Uterus (tissue), 4 donors: ENCODE measurements around the gene TANC1. TPM values are rescaled to one million over a fixed set of nuclear protein-coding genes. Genes with fewer than 3 reads are reported as not detected.
A peak's percentile ranks its signal among the peaks of the same experiment; 100 is the strongest.

Experiments
- DNase-seq, 2 donors: peaks; one replicate each; pipeline ENCODE4 v3.0.0-alpha.2; 2019 to 2020
- H3K27ac ChIP-seq, 2 donors: fragments of 200-600 bp; sonication (generic); 1 replicate in 1 of 2; 2 replicates in 1 of 2; pipeline ENCODE4 v1.5.1; 2016 to 2018
- H3K27me3 ChIP-seq, 2 donors: fragments of 200-600 bp; sonication (generic); one replicate each; pipeline ENCODE4 v1.5.1; 2018 to 2019; ENCODE audit warnings: control low read depth in 1 of 2
- H3K36me3 ChIP-seq, 2 donors: fragments of 200-600 bp; sonication (generic); one replicate each; pipeline ENCODE4 v1.5.1; 2019; ENCODE audit warnings: control low read depth in 1 of 2
- H3K4me1 ChIP-seq, 2 donors: fragments of 200-600 bp; sonication (generic); one replicate each; pipeline ENCODE4 v1.5.1; 2018 to 2019; ENCODE audit warnings: control low read depth in 1 of 2
- H3K4me3 ChIP-seq, 2 donors: fragments of 200-600 bp; sonication (generic); 1 replicate in 1 of 2; 2 replicates in 1 of 2; pipeline ENCODE4 v1.5.1; 2018 to 2019; ENCODE audit warnings: mild to moderate bottlenecking in 1 of 2
- H3K9me3 ChIP-seq, 2 donors: fragments of 200-600 bp; sonication (generic); one replicate each; pipeline ENCODE4 v1.5.1; 2019; ENCODE audit warnings: control low read depth in 1 of 2
- CTCF ChIP-seq, 4 experiments: fragments of 200-600 bp in 2 of 4; fragments of 450-650 bp in 2 of 4; sonication (generic) in 2 of 4; IDR thresholded peaks; one replicate each; pipeline ENCODE4 v1.5.1; 2016 to 2019; ENCODE audit warnings: antibody characterized with exemption in 4 of 4, mild to moderate bottlenecking in 2 of 4, moderate library complexity in 1 of 4
- POLR2A ChIP-seq, 2 donors: fragments of 450-650 bp; IDR thresholded peaks; one replicate each; pipeline ENCODE4 v1.6.1; 2016; ENCODE audit warnings: antibody characterized with exemption in 2 of 2, mild to moderate bottlenecking in 1 of 2, moderate library complexity in 1 of 2
- intact Hi-C: fragments of 100-400 bp; cut with DNase I; formaldehyde crosslinking; loops from one replicate; pipeline ENCODE4 v1.15.1; 2023; ENCODE audit warnings: low total_unique reads
- total RNA-seq, 4 donors: library from RNA; depleted of rRNA in 3 of 4; stranded (reverse); fragments of >200 nt in 3 of 4; gene quantifications; one replicate each; pipeline versions ENCODE4 v1.1.0 to v1.2.4, GENCODE V29; 2014 to 2023
- donor health status: DM: yes; HTN: yes; CAD: no.

Gene TANC1
- total RNA-seq, 4 donors from 2014 or later, result 34.7 to 92.7 (median 67.4) TPM

DNA sequence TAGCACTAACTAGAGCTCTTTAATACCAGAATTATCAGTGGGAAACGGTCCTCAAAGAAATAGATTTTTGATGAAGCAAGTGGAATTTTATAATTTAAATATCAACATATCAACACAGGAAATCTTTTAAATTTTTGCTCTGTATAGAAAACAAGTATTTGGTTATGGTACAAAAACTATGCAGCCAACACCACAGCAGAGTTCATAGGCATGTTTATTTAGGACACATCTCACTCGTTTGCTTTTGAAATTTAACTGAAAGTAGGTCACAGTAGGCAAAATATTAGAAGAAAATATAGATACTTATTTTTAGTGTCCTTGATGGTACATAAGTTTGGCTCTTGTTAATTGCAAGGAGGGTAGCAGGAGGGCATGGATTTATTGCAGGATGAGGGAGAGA, 34.3 kb upstream of the TANC1 start:
- no peaks in the 10 kb centered on the region for H3K9me3 ChIP-seq
- intact Hi-C loops, result no loop called here
- DNase-seq, result no peak
- no peak overlapping the region for H3K4me3 ChIP-seq
- H3K27ac ChIP-seq, result no peak overlapping the region
- no peaks in the 10 kb centered on the region for H3K27me3 ChIP-seq
- TF ChIP-seq CTCF (IDR thresholded peaks at IDR 0.05), result no peak
- TF ChIP-seq POLR2A (IDR thresholded peaks at IDR 0.05), result no peak
- no peaks in the 10 kb centered on the region for H3K36me3 ChIP-seq
- H3K4me1 ChIP-seq, result no peaks in the 10 kb centered on the region

DNA sequence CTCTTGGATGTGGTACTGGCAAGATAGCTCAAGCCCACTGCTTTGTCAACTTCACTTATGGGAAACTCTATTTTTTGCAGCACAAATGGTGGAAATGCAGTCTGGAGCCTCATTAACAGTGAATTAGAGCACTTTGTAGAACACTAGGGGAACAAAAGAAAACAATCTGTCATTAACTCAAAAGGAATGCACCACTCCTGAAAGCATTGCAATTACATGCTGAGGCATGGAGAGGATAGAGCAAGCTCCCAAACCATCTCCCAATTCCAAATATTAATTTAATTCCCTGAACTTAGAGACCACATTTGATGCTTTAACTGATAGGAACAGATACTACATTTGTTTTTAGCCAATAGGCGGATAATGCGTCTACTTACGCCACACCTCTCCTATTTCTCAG, 32.8 kb upstream of the TANC1 start:
- no peaks in the 10 kb centered on the region for H3K36me3 ChIP-seq
- intact Hi-C loops, result no loop called here
- no peaks in the 10 kb centered on the region for H3K4me1 ChIP-seq
- H3K27me3 ChIP-seq, result no peaks in the 10 kb centered on the region
- no peak overlapping the region for H3K27ac ChIP-seq
- TF ChIP-seq CTCF (IDR thresholded peaks at IDR 0.05) (no peak), POLR2A (IDR thresholded peaks at IDR 0.05) (no peak)
- H3K9me3 ChIP-seq, result no peaks in the 10 kb centered on the region
- no peak for DNase-seq
- H3K4me3 ChIP-seq, result no peak overlapping the region

DNA sequence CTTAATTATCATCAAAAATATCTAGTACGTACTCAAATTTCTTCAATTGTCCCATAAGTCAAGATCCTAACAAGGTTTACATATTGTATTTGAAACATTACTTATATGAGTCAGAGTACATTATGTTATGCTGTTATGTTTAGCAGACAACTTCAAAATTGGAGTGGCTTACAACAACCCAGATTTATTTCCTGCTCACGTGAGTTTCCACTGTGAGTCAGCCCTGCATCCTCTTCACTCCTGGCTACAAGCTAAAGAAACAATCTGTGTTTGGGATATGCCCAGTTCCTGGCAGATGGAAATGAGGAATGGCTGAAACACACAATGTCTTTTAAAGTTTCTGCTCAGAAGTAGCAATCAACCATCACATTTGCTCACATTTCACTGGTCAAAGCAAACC, 31.5 kb upstream of the TANC1 start:
- TF ChIP-seq CTCF (IDR thresholded peaks at IDR 0.05) (peak in 1 of 4 experiments; percentile 3), POLR2A (IDR thresholded peaks at IDR 0.05) (no peak)
- H3K4me1 ChIP-seq, result no peaks in the 10 kb centered on the region
- DNase-seq, result peak; percentile 38 to 78
- H3K4me3 ChIP-seq, result no peak overlapping the region
- no peaks in the 10 kb centered on the region for H3K9me3 ChIP-seq
- H3K27me3 ChIP-seq, result no peaks in the 10 kb centered on the region
- H3K27ac ChIP-seq, result peak overlapping the region; percentile 69 to 80
- no peaks in the 10 kb centered on the region for H3K36me3 ChIP-seq
- intact Hi-C loops, result no loop called here

GRCh38 chr2:158940356-158940755, 28.1 kb upstream of the TANC1 start:
- H3K4me3 ChIP-seq, result no peak overlapping the region
- no peaks in the 10 kb centered on the region for H3K4me1 ChIP-seq
- H3K27ac ChIP-seq, result no peak overlapping the region
- intact Hi-C loops, result no loop called here
- H3K9me3 ChIP-seq, result no peaks in the 10 kb centered on the region
- H3K27me3 ChIP-seq, result no peaks in the 10 kb centered on the region
- TF ChIP-seq CTCF (IDR thresholded peaks at IDR 0.05) (no peak), POLR2A (IDR thresholded peaks at IDR 0.05) (no peak)
- no peaks in the 10 kb centered on the region for H3K36me3 ChIP-seq
- DNase-seq, result no peak

- H3K36me3 ChIP-seq, result no peaks in the 10 kb centered on the region
- no peaks in the 10 kb centered on the region for H3K9me3 ChIP-seq
- H3K4me1 ChIP-seq, result no peaks in the 10 kb centered on the region
- intact Hi-C loops, result no loop called here
- TF ChIP-seq CTCF (IDR thresholded peaks at IDR 0.05), result no peak
- no peak for TF ChIP-seq POLR2A (IDR thresholded peaks at IDR 0.05)
- no peak for DNase-seq
- no peak overlapping the region for H3K4me3 ChIP-seq
- no peak overlapping the region for H3K27ac ChIP-seq
- H3K27me3 ChIP-seq, result no peaks in the 10 kb centered on the region
These were observed 24.5 kb upstream of the TANC1 start for GRCh38 chr2:158943973-158944372.
